Measurements from ENCODE around the gene CASP8. TPM values are rescaled to one million over a fixed set of nuclear protein-coding genes. Genes with fewer than 3 reads are reported as not detected.

Gene CASP8
- total RNA-seq, result 7.5 and 9.2 TPM in 2 replicates

DNA sequence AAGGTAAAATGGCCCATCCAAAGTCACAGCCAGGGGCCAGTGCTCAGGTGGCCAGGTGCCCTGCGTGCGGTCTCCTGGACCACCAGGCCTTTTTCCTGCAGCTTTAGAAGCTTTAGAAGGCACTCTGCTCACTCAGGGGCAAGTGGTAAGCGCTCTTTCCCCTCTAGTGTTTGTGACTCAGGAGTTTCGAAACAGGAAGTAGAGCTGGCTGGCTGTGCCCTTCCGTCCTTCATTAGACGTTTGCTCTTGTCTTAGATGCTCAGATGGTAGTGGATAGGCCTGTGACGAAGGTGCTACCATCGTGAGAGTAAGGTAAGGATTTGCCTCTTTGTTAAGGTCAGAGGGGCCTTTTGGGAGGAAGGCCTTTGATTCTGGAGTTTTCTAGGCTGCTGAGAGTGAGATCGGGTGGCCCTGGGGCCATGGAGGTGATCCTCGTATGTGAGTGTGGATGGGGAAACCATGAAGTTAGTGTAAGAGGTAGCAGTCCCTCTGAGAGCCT, at the start of gene CASP8:
Gene CASP8, plus strand, starts transcription at position 235 of the 499 bp plus-strand sequence. CDS start 5,951 bp downstream, outside the sequence.

Other genes starting within 250 kb of the CASP8 start
- 5.4 and 5.9 TPM in 2 replicates for gene HYCC2, start 188.9 kb upstream of the CASP8 start, total RNA-seq
- gene NDUFB3, start 188.5 kb upstream of the CASP8 start, total RNA-seq, result 99.2 and 150 TPM in 2 replicates
- 45.9 and 72.6 TPM in 2 replicates for gene CFLAR, start 144.4 kb upstream of the CASP8 start, total RNA-seq
- gene CASP10, start 77.4 kb upstream of the CASP8 start, total RNA-seq, result 3.8 and 5.6 TPM in 2 replicates
- gene FLACC1, start 96.8 kb downstream of the CASP8 start, total RNA-seq, result not detected in 2 replicates
- gene TRAK2, start 190.9 kb downstream of the CASP8 start, total RNA-seq, result 6.7 and 6.8 TPM in 2 replicates
- gene STRADB, start 191.2 kb downstream of the CASP8 start, total RNA-seq, result 13.2 and 17.8 TPM in 2 replicates